Naive thymus-derived CD8-positive, alpha-beta T cell (primary cell): Measurements from ENCODE around the gene CNIH1. TPM values are rescaled to one million over a fixed set of nuclear protein-coding genes. Genes with fewer than 3 reads are reported as not detected.

Source experiments
- polyA plus RNA-seq, 3 donors: library from polyadenylated mRNA; unstranded; fragments of 300-500 nt; fragmentation: Illumina TruSeq; gene quantifications; one replicate each; pipeline ENCODE4 v1.2.3, GENCODE V29; 2021
- total RNA-seq, 8 experiments: library from RNA in 2 of 8; stranded (reverse) in 2 of 8; gene quantifications; one replicate each; pipeline ENCODE4 v1.2.3 and lab custom pipeline; 2021 to 2026

The CNIH1 gene
- total and polyA plus RNA-seq, 5 experiments from 2014 or later, result 50.4 to 97.7 (median 79.3) TPM

Other genes starting within 250 kb of the CNIH1 start
- 1 to 10 TPM; 1.1 to 3.2 TPM for gene CDKN3, start 44.4 kb downstream of the CNIH1 start, total RNA-seq
- 1 to 10 TPM; 1.9 to 2.7 (median 2.2) TPM for gene CDKN3, start 44.4 kb downstream of the CNIH1 start, polyA plus RNA-seq
- 10 to 100 TPM; 34.4 to 38.3 TPM for gene GMFB, start 47.6 kb upstream of the CNIH1 start, total RNA-seq
- gene GMFB, start 47.6 kb upstream of the CNIH1 start, polyA plus RNA-seq, result 10 to 100 TPM in 2 of 3 donors, 1 to 10 TPM in 1; 9.2 to 13.9 (median 11.0) TPM
- gene CGRRF1, start 68.5 kb upstream of the CNIH1 start, total RNA-seq, result 10 to 100 TPM; 24.3 to 26.2 TPM
- gene CGRRF1, start 68.5 kb upstream of the CNIH1 start, polyA plus RNA-seq, result 10 to 100 TPM; 19.4 to 29.2 (median 24.0) TPM
- under 1 TPM; 0.85 to 0.99 TPM for gene SAMD4A, start 125.8 kb upstream of the CNIH1 start, total RNA-seq
- gene SAMD4A, start 125.8 kb upstream of the CNIH1 start, polyA plus RNA-seq, result not detected